Measurements from ENCODE around the gene NOMO2. TPM values are rescaled to one million over a fixed set of nuclear protein-coding genes. Genes with fewer than 3 reads are reported as not detected.
"Not testable (repeated sequence)": the region's sequence is repeated elsewhere in the genome, so short reads cannot be mapped to it uniquely, and the experiment has no call there.

The NOMO2 gene
- total RNA-seq, 1 experiment from 2014 or later: 87.2 TPM

DNA sequence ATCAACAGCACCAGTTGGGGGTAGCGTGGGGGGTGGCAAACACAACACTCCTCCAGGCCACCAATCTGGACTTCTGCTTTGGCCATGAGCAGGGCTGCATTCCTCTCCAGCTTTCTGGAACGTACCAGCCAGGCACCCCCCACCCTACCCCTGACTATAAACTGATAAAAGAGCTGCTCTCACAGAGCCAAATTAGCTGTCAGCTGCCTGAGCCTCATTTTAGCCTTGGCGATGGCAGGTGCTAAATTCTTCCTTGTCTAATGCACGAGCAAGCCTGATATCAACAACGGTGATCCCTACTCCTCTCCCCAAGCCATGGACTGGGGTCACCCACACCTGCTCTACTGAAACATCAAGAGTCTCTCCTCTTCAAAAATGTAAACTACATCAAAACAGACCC lies 8.2 kb downstream of the NOMO2 start:
- not testable (repeated sequence) for H3K4me3 ChIP-seq (ENCODE audit: insufficient read depth, low read depth, low read length); H3K27me3 ChIP-seq (ENCODE audit: control insufficient read depth, insufficient read depth, low read length); DNase-seq; H3K36me3 ChIP-seq (replicated peaks; ENCODE audit: control insufficient read depth, insufficient read depth, low read length)

DNA sequence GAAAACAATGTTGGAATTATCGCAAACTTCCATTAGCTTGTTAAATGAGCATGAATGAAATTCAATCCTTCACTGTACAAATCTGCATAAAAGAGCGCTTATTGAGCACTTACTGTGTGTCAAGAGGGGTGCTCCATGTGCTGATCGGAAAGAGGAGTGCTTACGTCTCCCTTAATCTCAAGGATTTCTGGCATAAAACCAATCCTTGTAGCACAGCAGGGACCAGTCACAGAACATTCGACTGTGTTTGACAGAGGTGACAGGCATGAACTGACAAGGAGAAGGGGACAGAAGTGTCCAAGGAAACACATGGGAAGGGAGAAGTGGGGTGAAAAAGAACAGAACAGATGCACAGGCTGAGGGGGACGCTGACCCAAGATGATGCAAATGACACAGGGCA lies 14.5 kb downstream of the NOMO2 start:
- DNase-seq; H3K4me3 ChIP-seq (ENCODE audit: insufficient read depth, low read depth, low read length); H3K27me3 ChIP-seq (ENCODE audit: control insufficient read depth, insufficient read depth, low read length); H3K36me3 ChIP-seq (replicated peaks; ENCODE audit: control insufficient read depth, insufficient read depth, low read length): not testable (repeated sequence)

DNA sequence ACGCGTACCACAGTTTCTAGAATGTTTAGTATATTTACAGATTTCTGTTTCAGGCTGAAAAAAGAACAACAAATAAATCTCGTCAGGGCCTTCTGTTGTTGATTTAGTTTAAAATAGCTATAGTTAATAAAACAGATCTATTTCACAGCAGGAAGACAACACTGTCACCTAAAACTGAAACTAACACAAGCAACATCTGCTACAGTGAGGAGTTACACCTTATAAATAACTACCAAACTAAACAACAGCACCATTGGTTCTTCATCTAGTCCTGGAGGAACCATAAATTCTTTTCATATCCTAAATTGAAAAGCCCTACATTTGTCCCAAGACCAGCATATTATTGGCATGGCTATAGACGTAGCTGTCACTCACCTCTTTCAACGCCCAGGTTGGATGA lies 15.0 kb downstream of the NOMO2 start:
- DNase-seq; H3K4me3 ChIP-seq (ENCODE audit: insufficient read depth, low read depth, low read length); H3K36me3 ChIP-seq (replicated peaks; ENCODE audit: control insufficient read depth, insufficient read depth, low read length); H3K27me3 ChIP-seq (ENCODE audit: control insufficient read depth, insufficient read depth, low read length): not testable (repeated sequence)

DNA sequence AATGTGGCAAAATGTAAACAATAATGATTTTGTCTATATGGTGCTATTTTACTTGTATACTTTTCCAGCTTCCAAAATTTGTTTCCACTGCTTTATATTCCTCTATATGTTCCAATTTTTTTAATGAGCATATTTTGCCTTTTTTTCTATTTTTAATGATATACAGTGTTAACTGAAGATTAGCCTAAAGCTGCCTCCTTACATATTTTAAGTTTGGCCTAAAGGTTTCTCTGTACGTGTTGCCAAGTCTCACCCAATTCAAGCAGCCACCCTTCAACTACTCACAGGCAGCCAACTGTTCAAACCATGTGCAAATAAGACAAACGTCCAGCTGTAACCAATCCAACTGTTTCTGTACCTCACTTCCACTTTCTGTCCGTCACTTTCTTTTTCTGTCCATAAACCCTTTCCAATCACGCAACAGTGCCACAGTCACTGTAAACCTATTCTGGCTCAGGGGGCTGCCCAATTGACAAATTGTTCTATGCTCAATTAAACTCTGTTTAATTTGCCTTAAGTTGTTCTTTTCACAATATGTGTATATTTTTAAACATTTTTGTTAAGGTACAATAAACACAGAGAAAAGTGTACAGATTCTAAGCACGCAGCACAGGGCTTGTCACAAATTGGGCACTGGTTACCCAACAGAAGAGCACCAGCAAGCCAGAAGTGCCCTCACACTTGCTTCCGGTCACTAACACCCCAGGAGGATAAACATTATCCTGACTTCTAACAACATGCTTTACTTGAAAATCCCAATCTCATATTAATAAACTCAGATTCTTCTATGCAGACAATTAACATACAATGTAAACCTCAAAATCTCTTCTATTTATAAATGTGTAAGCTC lies 17.4 kb downstream of the NOMO2 start:
- not testable (repeated sequence) for DNase-seq; H3K27me3 ChIP-seq (ENCODE audit: control insufficient read depth, insufficient read depth, low read length); H3K36me3 ChIP-seq (replicated peaks; ENCODE audit: control insufficient read depth, insufficient read depth, low read length); H3K4me3 ChIP-seq (ENCODE audit: insufficient read depth, low read depth, low read length)

DNA sequence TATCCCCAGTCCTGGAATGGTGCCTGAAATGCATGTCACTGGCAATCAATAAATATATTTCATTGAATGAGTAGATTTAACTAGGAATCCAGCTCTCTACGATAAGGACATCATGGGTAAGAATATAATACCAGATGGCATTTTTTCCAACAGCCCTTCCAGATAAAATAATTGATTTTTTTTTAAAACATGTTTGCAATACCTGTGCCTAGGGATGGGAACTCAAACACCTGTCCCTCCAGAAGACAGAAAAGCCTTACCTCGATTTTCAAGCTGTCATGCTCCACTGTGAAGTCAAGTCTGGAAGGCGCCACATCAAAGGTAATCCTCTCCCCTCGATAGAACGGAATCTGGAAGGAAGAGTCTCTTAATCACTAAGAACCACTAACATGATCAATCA lies 20.0 kb downstream of the NOMO2 start:
- not testable (repeated sequence) for H3K4me3 ChIP-seq (ENCODE audit: insufficient read depth, low read depth, low read length); DNase-seq; H3K27me3 ChIP-seq (ENCODE audit: control insufficient read depth, insufficient read depth, low read length); H3K36me3 ChIP-seq (replicated peaks; ENCODE audit: control insufficient read depth, insufficient read depth, low read length)

DNA sequence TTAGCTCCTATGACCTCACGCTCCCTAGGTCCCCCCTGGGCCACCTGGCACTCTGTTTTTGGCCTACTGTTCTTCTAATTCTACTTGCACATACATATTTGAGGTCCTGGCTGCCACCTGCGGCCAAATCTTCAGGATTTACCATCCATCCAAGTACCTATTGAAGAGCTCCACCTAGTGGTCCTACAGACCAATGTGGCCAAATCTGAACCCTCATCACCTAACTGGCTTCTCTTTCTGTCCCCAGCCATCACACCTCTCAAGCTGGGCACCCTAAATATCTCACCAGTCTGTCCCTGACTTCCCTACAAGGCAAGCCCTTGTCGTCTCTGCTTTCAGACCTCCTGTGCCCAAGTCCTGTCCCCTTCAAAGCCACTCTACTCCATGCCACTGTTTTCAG lies 24.9 kb downstream of the NOMO2 start:
- DNase-seq; H3K4me3 ChIP-seq (ENCODE audit: insufficient read depth, low read depth, low read length); H3K27me3 ChIP-seq (ENCODE audit: control insufficient read depth, insufficient read depth, low read length); H3K36me3 ChIP-seq (replicated peaks; ENCODE audit: control insufficient read depth, insufficient read depth, low read length): not testable (repeated sequence)

DNA sequence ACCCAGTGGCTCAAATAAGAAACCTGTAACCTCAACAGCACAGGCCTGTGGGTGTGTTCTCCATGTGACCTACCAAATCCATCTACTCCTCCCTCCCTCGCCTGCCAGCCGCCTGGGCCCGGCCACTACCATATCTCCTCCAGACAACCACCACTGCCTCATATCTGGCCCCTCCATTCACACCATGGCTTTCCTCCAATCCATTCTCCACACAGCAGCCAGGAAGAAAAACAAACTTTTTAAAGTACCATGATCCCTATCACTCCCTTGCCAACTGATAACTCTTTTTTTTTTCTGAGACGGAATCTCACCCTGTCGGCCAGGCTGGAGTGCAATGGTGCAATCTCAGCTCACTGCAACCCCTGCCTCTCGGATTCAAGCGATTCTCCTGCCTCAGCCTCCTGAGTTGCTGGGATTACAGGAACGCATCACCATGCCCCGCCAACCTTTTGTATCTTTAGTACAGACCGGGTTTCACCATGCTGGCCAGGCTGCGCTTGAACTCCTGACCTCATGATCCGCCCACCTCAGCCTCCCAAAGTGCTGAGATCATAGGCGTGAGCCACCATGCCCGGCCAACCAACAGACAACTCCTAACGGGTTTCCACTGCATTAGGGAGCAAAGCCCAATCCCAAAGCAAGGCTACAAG lies 26.3 kb downstream of the NOMO2 start:
- DNase-seq; H3K36me3 ChIP-seq (replicated peaks; ENCODE audit: control insufficient read depth, insufficient read depth, low read length); H3K4me3 ChIP-seq (ENCODE audit: insufficient read depth, low read depth, low read length); H3K27me3 ChIP-seq (ENCODE audit: control insufficient read depth, insufficient read depth, low read length): not testable (repeated sequence)

DNA sequence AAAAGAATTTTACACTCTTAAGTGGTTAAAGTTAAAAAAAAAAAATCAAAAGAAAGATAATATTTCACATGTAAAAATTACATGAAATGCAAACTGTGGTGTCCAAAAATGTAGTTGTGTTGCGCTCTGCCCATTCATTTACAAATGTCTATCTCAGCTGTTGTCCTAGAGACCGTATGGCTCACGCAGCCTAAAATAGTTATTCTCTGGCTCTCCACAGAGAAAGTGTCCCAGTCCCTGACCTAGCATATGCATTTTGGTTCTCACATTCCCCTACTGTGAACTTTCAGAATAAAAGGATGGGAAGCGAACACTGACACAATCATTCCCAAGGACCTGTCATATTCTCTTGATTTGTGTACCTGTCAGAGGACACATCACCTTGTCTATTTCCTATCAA lies 27.6 kb downstream of the NOMO2 start:
- DNase-seq; H3K4me3 ChIP-seq (ENCODE audit: insufficient read depth, low read depth, low read length); H3K36me3 ChIP-seq (replicated peaks; ENCODE audit: control insufficient read depth, insufficient read depth, low read length); H3K27me3 ChIP-seq (ENCODE audit: control insufficient read depth, insufficient read depth, low read length): not testable (repeated sequence)

DNA sequence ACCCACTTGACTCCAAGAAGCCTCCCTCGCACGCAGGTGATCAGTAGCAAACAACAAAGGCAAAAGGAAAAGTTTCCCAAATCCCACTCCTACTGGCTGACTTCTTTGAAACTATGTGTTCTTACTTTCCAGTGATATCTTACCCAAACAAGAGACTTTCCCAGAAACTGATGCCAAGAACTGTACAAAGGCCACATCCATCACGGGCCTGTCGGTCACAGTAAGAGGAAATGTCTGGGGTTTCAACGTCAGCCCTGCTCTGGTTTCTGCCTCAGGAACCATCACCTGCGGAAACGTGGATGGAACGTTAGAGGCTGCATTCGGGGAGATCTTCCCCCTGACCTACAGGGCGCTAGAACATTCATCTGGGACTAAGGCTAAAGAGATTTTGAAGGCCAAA lies 30.6 kb downstream of the NOMO2 start:
- not testable (repeated sequence) for H3K36me3 ChIP-seq (replicated peaks; ENCODE audit: control insufficient read depth, insufficient read depth, low read length); DNase-seq; H3K4me3 ChIP-seq (ENCODE audit: insufficient read depth, low read depth, low read length); H3K27me3 ChIP-seq (ENCODE audit: control insufficient read depth, insufficient read depth, low read length)

DNA sequence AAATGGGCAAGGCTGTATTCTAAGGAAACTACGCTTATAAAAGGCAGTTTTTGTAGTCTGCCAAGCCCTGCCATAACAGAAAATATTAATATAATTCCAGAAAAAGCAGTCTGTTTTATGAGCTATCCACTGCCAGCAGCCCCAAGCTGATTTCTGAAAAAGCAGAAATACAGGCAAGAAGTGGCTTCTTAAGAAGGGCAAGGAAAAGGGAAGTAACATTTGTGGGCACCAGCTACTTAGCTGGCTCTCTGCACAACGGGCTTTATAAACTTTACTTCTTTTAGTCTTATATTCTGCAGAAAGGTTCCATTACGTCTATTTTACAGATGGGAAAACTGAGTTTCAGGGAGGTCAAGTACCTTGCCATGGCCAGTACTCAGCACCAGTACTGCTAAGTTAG lies 31.6 kb downstream of the NOMO2 start:
- H3K36me3 ChIP-seq (replicated peaks; ENCODE audit: control insufficient read depth, insufficient read depth, low read length); DNase-seq; H3K27me3 ChIP-seq (ENCODE audit: control insufficient read depth, insufficient read depth, low read length); H3K4me3 ChIP-seq (ENCODE audit: insufficient read depth, low read depth, low read length): not testable (repeated sequence)

DNA sequence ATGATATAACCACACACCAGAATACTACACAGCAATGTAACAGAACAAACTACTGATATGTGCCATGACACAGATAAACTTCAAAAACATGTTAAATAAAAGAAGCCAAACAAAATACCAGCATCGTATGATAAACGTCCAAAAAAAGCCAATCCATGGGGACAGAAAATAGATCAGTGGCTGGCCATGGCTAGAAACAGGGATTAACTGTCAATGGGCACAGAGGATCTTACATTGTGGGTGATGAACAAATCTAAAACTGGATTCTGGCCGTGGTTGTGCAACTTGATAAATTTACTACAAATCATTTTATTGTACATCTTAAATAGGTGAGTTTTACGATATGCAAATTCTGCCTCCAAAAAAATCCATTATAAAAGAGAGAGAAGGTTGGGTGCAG lies 35.4 kb downstream of the NOMO2 start:
- H3K36me3 ChIP-seq (replicated peaks; ENCODE audit: control insufficient read depth, insufficient read depth, low read length); DNase-seq; H3K4me3 ChIP-seq (ENCODE audit: insufficient read depth, low read depth, low read length); H3K27me3 ChIP-seq (ENCODE audit: control insufficient read depth, insufficient read depth, low read length): not testable (repeated sequence)

DNA sequence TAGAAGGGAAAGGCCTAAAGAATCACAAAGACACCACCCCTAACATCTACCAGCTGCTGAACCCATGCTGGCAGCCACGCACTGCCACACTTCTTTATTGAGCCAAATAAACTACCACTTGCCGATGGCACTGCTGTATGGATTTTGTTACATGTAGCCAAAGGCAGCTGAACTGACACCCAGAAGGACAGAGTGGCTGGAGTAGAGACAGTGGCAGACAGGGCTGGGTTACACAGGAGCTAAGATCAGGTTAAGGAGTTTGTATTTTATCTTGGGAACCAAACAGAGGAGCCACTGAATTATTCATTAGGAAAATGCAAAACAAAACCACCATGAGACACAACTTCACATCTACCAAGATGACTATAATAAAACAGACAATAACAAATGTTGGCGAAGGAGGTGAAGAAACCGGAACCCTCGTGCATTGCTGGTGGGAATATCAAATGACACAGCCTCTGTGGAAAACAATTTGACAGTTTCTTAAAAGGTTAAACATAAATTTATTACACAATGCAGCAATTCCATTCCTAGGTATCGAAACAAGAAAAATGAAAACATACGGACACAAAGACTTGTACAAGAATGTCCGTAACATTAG lies 35.9 kb downstream of the NOMO2 start:
- DNase-seq; H3K27me3 ChIP-seq (ENCODE audit: control insufficient read depth, insufficient read depth, low read length); H3K4me3 ChIP-seq (ENCODE audit: insufficient read depth, low read depth, low read length); H3K36me3 ChIP-seq (replicated peaks; ENCODE audit: control insufficient read depth, insufficient read depth, low read length): not testable (repeated sequence)

DNA sequence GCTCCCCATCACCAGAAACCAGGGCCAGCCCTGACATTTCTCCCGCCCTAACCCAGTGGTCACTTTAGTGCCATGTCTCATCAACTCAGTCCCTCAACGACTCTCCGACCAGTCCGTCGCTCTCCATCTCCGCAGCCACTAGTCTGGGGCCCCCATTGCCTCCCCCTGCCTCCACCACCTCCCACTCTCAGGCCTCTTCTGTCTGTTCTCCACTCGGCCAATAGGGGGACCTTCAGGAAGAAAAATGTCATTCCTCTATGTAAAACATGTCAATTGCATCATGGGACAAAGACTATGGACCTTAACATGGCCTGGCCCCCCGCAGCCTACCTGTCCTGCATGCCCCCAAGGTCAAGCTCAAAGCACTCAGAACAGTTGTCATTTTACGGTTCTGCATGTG lies 39.3 kb downstream of the NOMO2 start:
- not testable (repeated sequence) for H3K4me3 ChIP-seq (ENCODE audit: insufficient read depth, low read depth, low read length); H3K27me3 ChIP-seq (ENCODE audit: control insufficient read depth, insufficient read depth, low read length); DNase-seq; H3K36me3 ChIP-seq (replicated peaks; ENCODE audit: control insufficient read depth, insufficient read depth, low read length)

DNA sequence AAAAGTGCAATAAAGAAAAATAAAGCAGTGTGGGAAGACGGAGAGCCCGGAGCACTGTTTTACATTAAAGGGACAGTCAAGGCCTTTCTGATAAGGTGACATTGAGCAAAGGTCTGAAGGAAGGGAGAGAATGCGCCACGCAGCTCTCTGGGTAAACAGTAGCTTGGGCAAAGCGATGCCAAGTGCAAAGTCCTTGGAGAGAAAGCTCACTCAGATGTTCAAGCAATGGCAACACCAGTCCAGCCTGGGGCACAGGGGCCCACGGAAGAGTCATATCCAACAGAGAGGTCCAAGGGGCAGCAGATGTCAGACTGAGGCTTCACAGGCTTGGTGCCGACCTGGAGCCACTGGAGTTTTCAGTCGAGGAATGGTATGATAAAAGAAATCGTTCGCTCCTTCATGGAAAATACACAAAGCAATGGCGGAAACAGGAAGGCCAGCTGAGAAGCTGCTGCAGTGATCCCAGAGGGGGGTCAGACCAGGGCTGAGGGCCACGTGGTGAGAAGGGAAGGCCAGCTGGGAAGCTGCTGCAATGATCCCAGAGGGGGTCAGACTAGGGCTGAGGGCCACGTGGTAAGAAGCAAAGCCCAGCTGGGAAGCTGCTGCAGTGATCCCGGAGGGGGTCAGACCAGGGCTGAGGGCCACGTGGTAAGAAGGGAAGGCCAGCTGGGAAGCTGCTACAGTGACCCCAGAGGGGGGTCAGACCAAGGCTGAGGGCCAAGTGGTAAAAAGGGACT lies 40.3 kb downstream of the NOMO2 start:
- H3K36me3 ChIP-seq (replicated peaks; ENCODE audit: control insufficient read depth, insufficient read depth, low read length); DNase-seq; H3K27me3 ChIP-seq (ENCODE audit: control insufficient read depth, insufficient read depth, low read length); H3K4me3 ChIP-seq (ENCODE audit: insufficient read depth, low read depth, low read length): not testable (repeated sequence)
